SU-DHL-6 (cell line): ENCODE data around the gene TULP4.

ENCODE experiments used
- CTCF ChIP-seq: fragments of 200-600 bp; sonication (generic); IDR thresholded peaks from one replicate; pipeline ENCODE4 v1.5.1; 2017; ENCODE audit warnings: antibody characterized with exemption, mild to moderate bottlenecking, low read length, moderate library complexity; ENCODE audit not compliant: insufficient read depth, poor library complexity, severe bottlenecking
- EZH2phosphoT487 ChIP-seq: fragments of 200-600 bp; sonication (generic), shearing (Covaris generic); conservative IDR thresholded peaks from 2 replicates; pipeline ENCODE4 v1.6.1; 2018; ENCODE audit warnings: mild to moderate bottlenecking, antibody characterized with exemption, low read length, moderate library complexity, mixed read lengths

- TF ChIP-seq CTCF (no peak), EZH2phosphoT487 (no peak)
These were observed 240.5 kb downstream of the TULP4 start for GRCh38 chr6:158552796-158553138.
